HepG2 (cell line): ENCODE data around the gene LRRC3C. TPM values are rescaled to one million over a fixed set of nuclear protein-coding genes. Genes with fewer than 3 reads are reported as not detected.
A peak's percentile ranks its signal among the peaks of the same experiment; 100 is the strongest.

Experiments
- ATF3 ChIP-seq: sonication (generic); formaldehyde crosslinking; IDR thresholded peaks from 2 replicates; pipeline ENCODE4 v1.4.0; 2020; ENCODE audit warnings: missing genetic modification reagents
- CEBPB ChIP-seq: IDR thresholded peaks from 2 replicates; pipeline ENCODE4 v1.6.1; 2011; ENCODE audit warnings: low read depth, low read length, improper control_type of control experiment, borderline replicate concordance
- HNF4A ChIP-seq: sonication (generic); formaldehyde crosslinking; IDR thresholded peaks from 2 replicates; pipeline ENCODE4 v1.4.0; 2020; ENCODE audit warnings: missing genetic modification reagents
- JARID2 ChIP-seq: sonication (generic); formaldehyde crosslinking; IDR thresholded peaks from 2 replicates; pipeline ENCODE4 v1.8.1; 2023; ENCODE audit warnings: missing genetic modification reagents, inconsistent platforms; ENCODE audit not compliant: insufficient replicate concordance
- MED1 ChIP-seq: sonication (generic); formaldehyde crosslinking; IDR thresholded peaks from 2 replicates; pipeline ENCODE4 v1.4.0; 2020; ENCODE audit warnings: missing genetic modification reagents
- NR2C2 ChIP-seq: sonication (generic); formaldehyde crosslinking; IDR thresholded peaks from 2 replicates; pipeline ENCODE4 v1.4.0; 2020; ENCODE audit warnings: missing genetic modification reagents, mild to moderate bottlenecking, moderate library complexity, borderline replicate concordance
- NR2F2 ChIP-seq: IDR thresholded peaks from 2 replicates; pipeline ENCODE4 v1.6.1; 2012; ENCODE audit warnings: low read depth, inconsistent platforms, borderline replicate concordance
- PPARG ChIP-seq: conservative IDR thresholded peaks from 2 replicates; pipeline ENCODE4 v1.6.1; 2016; ENCODE audit warnings: missing biosample characterization, missing genetic modification reagents
- ZBTB4 ChIP-seq: sonication (generic); formaldehyde crosslinking; IDR thresholded peaks from 2 replicates; pipeline ENCODE4 v1.4.0; 2020; ENCODE audit warnings: missing genetic modification reagents, mild to moderate bottlenecking, borderline replicate concordance
- ZNF292 ChIP-seq: sonication (generic); formaldehyde crosslinking; IDR thresholded peaks from 2 replicates; pipeline ENCODE4 v1.8.1; 2022; ENCODE audit warnings: mild to moderate bottlenecking, low read depth, missing genetic modification reagents, borderline replicate concordance
- ZNF782 ChIP-seq: sonication (generic); formaldehyde crosslinking; IDR thresholded peaks from 2 replicates; pipeline ENCODE4 v1.4.0; 2020; ENCODE audit warnings: missing genetic modification reagents, mild to moderate bottlenecking, borderline replicate concordance
- polyA plus RNA-seq, 8 experiments: library from polyadenylated mRNA; depleted of rRNA in 3 of 8; stranded (reverse) in 7 of 8; unstranded in 1 of 8; fragments of >200 nt; fragmentation: Illumina TruSeq in 4 of 8; extraction: Trizol in 4 of 8; gene quantifications; 2 replicates each; pipeline versions ENCODE4 v1.2.1 to v1.2.3, GENCODE V29; 2011 to 2016; ENCODE audit warnings: low read depth in 4 of 8, missing spikeins in 1 of 8, mixed read lengths in 1 of 8; ENCODE audit not compliant: insufficient read depth in 1 of 8
- total RNA-seq, 5 experiments: library from RNA; depleted of rRNA; stranded (reverse); fragments of >200 nt; fragmentation: Illumina TruSeq; extraction: Trizol; gene quantifications; 2 replicates each; pipeline ENCODE4 v1.2.3, GENCODE V29; 2016; ENCODE audit warnings: low read depth in 1 of 5
- TF ChIP-seq, protein P1 (sequence below): sonication (generic); formaldehyde crosslinking; IDR thresholded peaks from 2 replicates; pipeline ENCODE4 v1.4.0; 2020; ENCODE audit warnings: mild to moderate bottlenecking, missing genetic modification reagents, borderline replicate concordance
- TF ChIP-seq, protein P2 (sequence below): sonication (generic); formaldehyde crosslinking; IDR thresholded peaks from 2 replicates; pipeline ENCODE4 v1.4.0; 2020; ENCODE audit warnings: missing genetic modification reagents
- TF ChIP-seq, protein P3 (sequence below): sonication (generic); formaldehyde crosslinking; IDR thresholded peaks from 2 replicates; pipeline ENCODE4 v1.5.0; 2020; ENCODE audit warnings: mild to moderate bottlenecking, missing genetic modification reagents, borderline replicate concordance

LRRC3C gene
- total and polyA plus RNA-seq, 2 of the 13 experiments (the other 11 are each of a cell fraction or from before 2014, with no cell fraction given), result 0.17 TPM; not detected in 1

GRCh38 chr17:39913989-39914388 is 13.5 kb upstream of the LRRC3C start (continued):
- TF ChIP-seq, protein P1, sequence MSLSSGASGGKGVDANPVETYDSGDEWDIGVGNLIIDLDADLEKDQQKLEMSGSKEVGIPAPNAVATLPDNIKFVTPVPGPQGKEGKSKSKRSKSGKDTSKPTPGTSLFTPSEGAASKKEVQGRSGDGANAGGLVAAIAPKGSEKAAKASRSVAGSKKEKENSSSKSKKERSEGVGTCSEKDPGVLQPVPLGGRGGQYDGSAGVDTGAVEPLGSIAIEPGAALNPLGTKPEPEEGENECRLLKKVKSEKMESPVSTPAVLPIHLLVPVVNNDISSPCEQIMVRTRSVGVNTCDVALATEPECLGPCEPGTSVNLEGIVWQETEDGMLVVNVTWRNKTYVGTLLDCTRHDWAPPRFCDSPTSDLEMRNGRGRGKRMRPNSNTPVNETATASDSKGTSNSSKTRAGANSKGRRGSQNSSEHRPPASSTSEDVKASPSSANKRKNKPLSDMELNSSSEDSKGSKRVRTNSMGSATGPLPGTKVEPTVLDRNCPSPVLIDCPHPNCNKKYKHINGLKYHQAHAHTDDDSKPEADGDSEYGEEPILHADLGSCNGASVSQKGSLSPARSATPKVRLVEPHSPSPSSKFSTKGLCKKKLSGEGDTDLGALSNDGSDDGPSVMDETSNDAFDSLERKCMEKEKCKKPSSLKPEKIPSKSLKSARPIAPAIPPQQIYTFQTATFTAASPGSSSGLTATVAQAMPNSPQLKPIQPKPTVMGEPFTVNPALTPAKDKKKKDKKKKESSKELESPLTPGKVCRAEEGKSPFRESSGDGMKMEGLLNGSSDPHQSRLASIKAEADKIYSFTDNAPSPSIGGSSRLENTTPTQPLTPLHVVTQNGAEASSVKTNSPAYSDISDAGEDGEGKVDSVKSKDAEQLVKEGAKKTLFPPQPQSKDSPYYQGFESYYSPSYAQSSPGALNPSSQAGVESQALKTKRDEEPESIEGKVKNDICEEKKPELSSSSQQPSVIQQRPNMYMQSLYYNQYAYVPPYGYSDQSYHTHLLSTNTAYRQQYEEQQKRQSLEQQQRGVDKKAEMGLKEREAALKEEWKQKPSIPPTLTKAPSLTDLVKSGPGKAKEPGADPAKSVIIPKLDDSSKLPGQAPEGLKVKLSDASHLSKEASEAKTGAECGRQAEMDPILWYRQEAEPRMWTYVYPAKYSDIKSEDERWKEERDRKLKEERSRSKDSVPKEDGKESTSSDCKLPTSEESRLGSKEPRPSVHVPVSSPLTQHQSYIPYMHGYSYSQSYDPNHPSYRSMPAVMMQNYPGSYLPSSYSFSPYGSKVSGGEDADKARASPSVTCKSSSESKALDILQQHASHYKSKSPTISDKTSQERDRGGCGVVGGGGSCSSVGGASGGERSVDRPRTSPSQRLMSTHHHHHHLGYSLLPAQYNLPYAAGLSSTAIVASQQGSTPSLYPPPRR (CRISPR knock-in tag), result 0 out of 2 replicates have a peak, but pooled peaks have one; percentile 31
- peak; percentile 49; the same call in 1 of the 2 replicates for TF ChIP-seq NR2C2
- TF ChIP-seq ZNF292, result no peak
- TF ChIP-seq, protein P2, sequence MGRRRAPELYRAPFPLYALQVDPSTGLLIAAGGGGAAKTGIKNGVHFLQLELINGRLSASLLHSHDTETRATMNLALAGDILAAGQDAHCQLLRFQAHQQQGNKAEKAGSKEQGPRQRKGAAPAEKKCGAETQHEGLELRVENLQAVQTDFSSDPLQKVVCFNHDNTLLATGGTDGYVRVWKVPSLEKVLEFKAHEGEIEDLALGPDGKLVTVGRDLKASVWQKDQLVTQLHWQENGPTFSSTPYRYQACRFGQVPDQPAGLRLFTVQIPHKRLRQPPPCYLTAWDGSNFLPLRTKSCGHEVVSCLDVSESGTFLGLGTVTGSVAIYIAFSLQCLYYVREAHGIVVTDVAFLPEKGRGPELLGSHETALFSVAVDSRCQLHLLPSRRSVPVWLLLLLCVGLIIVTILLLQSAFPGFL (CRISPR knock-in tag), result no peak
- TF ChIP-seq JARID2 (CRISPR knock-in tag), result no peak
- 0 out of 2 replicates have a peak, but pooled peaks have one; percentile 23 for TF ChIP-seq MED1 (CRISPR knock-in tag)
- TF ChIP-seq ATF3 (CRISPR knock-in tag), result no peak
- TF ChIP-seq, protein P3, sequence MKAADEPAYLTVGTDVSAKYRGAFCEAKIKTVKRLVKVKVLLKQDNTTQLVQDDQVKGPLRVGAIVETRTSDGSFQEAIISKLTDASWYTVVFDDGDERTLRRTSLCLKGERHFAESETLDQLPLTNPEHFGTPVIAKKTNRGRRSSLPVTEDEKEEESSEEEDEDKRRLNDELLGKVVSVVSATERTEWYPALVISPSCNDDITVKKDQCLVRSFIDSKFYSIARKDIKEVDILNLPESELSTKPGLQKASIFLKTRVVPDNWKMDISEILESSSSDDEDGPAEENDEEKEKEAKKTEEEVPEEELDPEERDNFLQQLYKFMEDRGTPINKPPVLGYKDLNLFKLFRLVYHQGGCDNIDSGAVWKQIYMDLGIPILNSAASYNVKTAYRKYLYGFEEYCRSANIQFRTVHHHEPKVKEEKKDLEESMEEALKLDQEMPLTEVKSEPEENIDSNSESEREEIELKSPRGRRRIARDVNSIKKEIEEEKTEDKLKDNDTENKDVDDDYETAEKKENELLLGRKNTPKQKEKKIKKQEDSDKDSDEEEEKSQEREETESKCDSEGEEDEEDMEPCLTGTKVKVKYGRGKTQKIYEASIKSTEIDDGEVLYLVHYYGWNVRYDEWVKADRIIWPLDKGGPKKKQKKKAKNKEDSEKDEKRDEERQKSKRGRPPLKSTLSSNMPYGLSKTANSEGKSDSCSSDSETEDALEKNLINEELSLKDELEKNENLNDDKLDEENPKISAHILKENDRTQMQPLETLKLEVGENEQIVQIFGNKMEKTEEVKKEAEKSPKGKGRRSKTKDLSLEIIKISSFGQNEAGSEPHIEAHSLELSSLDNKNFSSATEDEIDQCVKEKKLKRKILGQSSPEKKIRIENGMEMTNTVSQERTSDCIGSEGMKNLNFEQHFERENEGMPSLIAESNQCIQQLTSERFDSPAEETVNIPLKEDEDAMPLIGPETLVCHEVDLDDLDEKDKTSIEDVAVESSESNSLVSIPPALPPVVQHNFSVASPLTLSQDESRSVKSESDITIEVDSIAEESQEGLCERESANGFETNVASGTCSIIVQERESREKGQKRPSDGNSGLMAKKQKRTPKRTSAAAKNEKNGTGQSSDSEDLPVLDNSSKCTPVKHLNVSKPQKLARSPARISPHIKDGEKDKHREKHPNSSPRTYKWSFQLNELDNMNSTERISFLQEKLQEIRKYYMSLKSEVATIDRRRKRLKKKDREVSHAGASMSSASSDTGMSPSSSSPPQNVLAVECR, result peak; percentile 37; the same call in 1 of the 2 replicates
- TF ChIP-seq ZBTB4 (CRISPR knock-in tag), result no peak
- TF ChIP-seq HNF4A (CRISPR knock-in tag), result peak; percentile 28; the same call in 1 of the 2 replicates
- TF ChIP-seq ZNF782 (CRISPR knock-in tag), result 0 out of 2 replicates have a peak, but pooled peaks have one; percentile 26
- peak; percentile 41; the same call in 1 of the 2 replicates for TF ChIP-seq CEBPB
- TF ChIP-seq NR2F2, result peak; percentile 55
- TF ChIP-seq PPARG (CRISPR knock-in tag), result 0 out of 2 replicates have a peak, but pooled peaks have one; percentile 20
